Urothelium cell line (cell line): ENCODE measurements around the gene ATXN3.

Source experiments
- DNase-seq: peaks from one replicate; pipeline ENCODE4 v3.0.0; 2011; ENCODE audit warnings: low spot score, mixed read lengths
- FAIRE-seq: peaks from 2 replicates; lab custom pipeline; 2011; peaks lifted over from hg19 to GRCh38; lab: Jason Lieb, UNC

ATXN3 gene

GRCh38 chr14:92012121-92012748, 94.1 kb downstream of the ATXN3 start:
- FAIRE-seq (no peak), DNase-seq (no peak)

GRCh38 chr14:92010644-92011043, 95.7 kb downstream of the ATXN3 start:
- no peak for FAIRE-seq
- DNase-seq = no peak

GRCh38 chr14:92009604-92010003, 96.8 kb downstream of the ATXN3 start:
- DNase-seq (no peak), FAIRE-seq (no peak)
